ENCODE data around the gene GPR21. TPM values are rescaled to one million over a fixed set of nuclear protein-coding genes. Genes with fewer than 3 reads are reported as not detected.

GPR21 gene
- total and polyA plus RNA-seq, 2 of the 13 experiments (the other 11 are each of a cell fraction or from before 2014, with no cell fraction given), result 0.29 to 0.32 TPM

GRCh38 chr9:122998448-122998847 is 35.0 kb upstream of the GPR21 start (continued):
- TF ChIP-seq ZBTB4 (CRISPR knock-in tag; IDR thresholded peaks at IDR 0.05; ENCODE audit: borderline replicate concordance), result no peak
- TF ChIP-seq, protein P1, sequence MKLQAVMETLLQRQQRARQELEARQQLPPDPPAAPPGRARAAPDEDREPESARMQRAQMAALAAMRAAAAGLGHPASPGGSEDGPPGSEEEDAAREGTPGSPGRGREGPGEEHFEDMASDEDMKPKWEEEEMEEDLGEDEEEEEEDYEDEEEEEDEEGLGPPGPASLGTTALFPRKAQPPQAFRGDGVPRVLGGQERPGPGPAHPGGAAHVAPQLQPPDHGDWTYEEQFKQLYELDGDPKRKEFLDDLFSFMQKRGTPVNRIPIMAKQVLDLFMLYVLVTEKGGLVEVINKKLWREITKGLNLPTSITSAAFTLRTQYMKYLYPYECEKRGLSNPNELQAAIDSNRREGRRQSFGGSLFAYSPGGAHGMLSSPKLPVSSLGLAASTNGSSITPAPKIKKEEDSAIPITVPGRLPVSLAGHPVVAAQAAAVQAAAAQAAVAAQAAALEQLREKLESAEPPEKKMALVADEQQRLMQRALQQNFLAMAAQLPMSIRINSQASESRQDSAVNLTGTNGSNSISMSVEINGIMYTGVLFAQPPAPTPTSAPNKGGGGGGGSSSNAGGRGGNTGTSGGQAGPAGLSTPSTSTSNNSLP (IDR thresholded peaks at IDR 0.05; ENCODE audit: low read depth, low read length), result peak; percentile 38; the same call in 1 of the 2 replicates
- no peak for TF ChIP-seq FOXP1 (IDR thresholded peaks at IDR 0.05)
- TF ChIP-seq FOXP1 (CRISPR knock-in tag; IDR thresholded peaks at IDR 0.05), result peak; percentile 28; the same call in 1 of the 2 replicates
- peak; percentile 61 for TF ChIP-seq PAXIP1 (CRISPR knock-in tag; conservative IDR thresholded peaks at IDR 0.05)
